HG03432 (cell line): Measurements from ENCODE around the gene ZRANB3.

ENCODE experiments used
- ATAC-seq: cut with Tn5 transposase; IDR thresholded peaks from one replicate; pipeline ENCODE4 v1.9.1; 2021; ENCODE audit warnings: mild to moderate bottlenecking, moderate library complexity; ENCODE audit not compliant: unreplicated experiment

ZRANB3 gene

DNA sequence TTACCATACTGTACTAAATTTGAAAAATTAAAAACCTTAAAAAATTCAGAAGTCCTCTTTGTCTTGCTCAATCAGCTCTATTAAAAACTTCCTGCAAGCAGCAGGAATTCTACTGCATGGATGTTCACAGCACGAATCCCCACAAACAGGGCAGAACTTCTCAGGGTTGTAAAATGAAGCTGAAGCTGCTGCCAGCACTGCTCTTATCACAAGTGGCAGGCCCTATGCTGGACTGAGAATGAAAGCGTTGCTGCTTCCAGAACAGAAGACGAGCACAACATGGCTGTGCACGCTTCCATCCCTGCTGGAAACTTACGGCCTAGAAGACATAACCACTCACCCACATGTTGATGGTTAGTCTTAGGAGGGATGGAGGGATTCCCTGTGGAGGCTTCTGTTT, 345.0 kb downstream of the ZRANB3 start:
- no peak for ATAC-seq

DNA sequence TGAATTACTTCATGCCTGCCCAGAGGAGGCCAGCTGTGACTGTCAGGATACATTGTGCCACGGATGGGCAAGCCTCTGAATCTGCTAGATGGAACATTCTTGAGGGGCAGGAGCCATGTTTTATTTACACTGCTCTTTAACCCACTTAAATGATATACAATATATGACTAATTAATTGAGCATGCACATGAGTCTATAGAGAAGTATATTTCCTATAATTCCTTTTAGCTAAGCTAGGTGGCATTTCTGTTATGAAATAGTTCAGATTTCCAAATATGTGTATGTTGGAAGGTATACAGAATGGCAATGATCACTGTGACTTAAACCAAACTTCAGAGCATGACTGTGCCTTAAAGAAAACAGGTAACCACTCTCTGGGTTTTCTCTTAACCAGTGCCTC, 347.2 kb downstream of the ZRANB3 start:
- ATAC-seq = no peak

DNA sequence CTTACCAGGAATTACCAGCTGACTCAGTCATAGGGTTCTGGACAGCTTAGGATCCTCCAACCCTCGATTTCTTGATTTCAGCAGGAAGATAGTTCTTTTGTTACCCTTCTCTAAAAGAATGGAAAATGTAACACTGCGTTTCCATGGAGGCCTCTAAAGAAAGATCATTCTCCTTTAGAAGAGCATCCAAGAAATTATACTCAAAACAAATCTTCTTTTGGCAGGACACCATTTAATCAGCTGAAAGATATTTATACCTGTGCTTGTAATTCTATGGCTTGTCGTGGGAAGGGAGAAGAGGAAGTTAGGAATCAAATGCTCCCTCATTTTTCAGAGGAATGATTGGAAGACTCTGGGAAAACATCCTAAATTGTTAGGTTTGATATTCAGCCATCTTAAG, 348.4 kb downstream of the ZRANB3 start:
- no peak for ATAC-seq

DNA sequence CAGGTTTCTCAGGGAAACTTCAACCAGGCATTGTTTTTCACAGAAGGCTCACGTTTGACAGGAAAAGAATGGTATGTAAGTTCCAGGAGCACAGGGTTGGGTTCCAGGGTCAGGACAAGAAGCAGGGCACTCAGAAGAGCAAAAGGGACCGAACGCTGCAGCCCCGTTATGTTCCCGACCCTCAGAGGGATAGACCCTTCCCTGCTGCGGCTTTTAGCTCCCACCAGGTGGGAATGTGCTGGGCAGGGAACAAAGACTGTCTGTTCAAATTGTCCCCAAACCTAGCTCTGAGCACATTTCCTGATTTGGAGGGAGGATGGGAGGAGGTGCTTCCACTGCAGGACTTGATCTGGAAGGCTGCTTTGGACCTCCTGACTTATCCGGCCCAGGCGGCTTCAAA, 348.8 kb downstream of the ZRANB3 start:
- no peak for ATAC-seq

DNA sequence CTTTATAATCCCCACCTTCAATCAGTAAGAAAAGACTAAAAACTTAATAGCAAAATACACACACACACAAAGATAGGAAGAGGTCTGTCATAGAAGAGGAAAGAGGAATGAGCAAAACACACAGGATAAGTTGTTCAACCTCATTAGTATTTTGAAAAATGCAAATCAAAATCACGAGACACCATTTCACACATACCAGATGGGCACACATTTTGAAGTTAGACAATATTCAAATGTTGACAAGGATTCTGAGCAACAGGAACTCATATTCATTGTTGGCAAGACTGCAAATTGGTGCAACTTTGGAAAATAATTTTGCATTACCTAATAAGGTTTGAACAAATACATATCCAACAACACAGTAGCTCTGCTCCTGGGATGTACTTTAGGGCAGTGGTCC, 351.3 kb downstream of the ZRANB3 start:
- ATAC-seq = no peak

DNA sequence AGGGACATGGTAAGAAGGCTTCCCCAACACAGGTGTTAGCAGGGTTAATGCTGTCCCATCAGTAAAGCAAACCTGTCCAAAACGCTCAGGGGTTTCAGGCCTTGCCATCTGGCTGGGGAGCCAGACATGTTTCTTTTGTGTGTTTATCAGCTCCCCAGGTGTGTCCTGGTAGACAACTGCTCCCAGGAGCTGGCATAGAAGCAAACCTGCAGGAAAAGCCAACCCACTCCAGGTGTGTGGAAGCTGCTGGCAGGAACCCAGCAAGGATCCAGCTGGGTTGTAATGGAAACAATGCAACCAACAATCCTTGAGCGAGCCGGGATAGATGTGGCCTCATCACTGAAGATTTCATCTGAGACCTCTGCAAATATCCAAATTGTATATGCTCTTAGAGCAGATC, 355.8 kb downstream of the ZRANB3 start:
- no peak for ATAC-seq

DNA sequence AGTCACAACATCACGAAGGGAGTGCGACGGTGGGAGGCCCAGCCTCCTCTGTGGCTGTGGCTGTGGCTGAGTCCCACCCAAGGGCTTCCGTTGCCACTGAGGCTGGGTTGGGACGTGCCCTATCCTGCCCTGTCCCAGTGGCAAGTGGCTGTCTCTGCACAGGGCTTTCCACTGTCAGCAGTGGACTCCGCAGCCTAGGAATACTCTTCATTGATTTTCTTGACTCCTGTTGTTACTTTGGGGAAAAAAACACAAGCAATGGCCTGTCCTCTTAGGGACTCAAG, 356.3 kb downstream of the ZRANB3 start:
- no peak for ATAC-seq

DNA sequence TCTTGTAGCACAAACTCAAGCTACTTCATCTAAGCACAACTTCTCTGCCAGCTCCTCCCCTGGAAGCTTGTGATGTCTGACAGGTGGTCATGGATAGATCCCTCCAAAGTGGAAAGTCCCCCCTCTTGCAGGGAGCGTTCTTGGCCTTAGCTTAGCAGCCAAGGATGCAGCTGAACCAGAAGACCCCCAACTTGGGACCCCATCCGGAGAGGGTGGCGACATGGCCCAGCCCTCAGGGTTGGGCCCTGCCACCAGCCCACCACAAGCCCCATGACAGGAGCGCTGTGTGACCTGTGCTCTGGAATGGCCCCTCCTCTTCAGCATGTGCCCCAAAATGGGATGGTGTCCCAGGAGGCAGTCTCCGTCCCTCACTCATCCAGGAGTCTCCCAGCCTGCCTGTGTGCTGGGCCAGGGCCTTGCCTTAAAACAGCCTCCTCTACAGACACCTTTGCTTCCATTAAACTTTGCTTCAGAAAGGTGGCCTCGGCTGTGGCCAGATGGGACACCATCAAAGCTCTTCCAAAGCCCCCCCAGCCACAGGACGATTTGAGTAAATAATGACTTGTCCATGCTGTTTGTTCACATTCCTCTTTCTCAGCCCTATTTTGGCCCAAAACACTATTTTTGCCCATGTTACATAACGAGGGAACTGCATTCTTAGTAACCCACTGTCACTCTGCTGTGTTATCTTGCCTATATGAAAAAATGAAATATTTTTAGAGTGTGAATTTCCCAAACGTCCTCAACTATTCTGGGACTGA, 356.8 kb downstream of the ZRANB3 start:
- ATAC-seq = no peak

DNA sequence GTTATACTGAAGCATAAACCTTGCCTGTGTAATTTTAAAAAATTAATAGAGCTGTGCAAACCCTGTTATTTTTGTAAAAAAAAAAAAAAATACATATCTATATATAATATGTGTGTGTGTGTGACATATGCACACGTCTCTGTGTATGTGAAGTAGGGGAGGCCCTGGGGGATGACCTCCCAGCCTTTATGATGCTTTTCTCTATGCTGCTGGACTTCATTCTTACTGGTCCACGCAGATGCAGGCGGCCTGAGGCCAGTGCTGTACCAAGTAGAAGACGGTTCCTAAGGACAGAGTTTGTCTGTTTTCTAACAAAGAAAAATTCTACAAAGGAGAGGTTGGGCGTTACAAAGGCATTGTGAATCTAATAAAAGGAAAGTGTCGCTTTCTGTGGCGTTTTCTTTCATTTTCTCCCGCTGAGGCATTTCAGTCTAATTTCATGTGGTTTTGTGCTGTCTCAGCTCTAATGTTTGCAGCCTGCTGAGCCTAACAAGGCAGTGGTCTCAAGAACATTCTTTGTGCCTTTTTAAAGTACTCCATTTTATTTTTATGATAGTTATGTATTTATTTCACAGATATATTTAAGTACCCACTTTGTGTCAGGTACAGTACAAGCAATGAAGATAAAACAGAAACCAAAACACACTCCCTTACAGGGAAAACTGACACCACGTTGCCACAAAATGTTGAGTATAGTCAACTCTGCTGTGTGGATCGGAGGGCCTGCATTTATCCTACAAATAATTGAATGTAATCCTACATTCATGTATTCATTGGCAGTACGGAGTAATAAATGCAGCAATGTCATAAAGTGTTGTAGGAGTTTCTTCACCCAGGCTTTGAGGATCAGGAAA, 360.9 kb downstream of the ZRANB3 start:
- ATAC-seq = no peak

DNA sequence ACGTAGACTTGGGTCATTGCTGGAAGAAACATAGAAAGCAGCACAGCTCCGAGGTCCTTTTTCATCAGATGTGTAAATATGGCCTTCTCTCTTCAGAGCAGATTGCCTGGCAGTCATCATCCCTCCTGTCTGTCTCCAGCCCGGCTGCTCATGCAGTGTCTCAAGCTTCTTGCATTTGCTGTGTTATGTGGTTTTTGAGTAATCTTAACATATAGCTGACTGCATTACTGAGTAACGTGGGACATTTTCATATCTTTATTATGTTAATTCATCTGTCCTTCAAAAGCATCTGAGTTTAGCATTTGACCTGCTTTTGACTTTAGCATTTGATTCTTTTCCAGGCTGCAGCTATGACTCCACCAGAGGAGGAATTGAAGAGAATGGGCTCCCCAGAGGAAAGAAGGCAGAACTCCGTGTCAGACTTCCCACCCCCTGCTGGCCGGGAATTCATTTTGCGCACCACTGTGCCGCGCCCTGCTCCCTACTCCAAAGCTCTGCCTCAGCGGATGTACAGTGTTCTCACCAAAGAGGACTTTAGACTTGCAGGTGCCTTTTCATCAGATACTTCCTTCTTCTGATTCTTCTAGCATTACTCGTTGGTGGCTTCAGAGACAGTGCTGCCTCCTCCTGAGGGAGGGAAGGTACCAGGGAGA, 362.7 kb downstream of the ZRANB3 start:
- no peak for ATAC-seq

DNA sequence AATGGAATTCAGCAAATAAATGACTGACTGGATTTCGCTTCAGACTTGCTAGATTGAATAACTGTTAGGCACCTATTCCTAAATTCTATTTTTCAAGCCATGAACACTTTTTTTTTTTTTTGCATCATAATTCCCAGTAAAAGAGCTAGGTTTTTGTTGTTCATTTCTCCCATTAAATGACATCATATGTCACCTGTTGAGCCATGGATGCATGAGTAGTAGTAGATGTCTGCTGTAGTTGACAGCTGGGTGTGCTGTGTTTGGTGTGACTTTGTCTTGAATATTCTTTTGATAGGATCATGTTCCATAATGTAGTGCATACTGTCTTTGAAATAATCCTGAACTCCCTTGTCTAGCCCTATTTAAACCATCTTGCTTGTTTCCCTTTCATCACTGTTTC, 363.7 kb downstream of the ZRANB3 start:
- no peak for ATAC-seq

DNA sequence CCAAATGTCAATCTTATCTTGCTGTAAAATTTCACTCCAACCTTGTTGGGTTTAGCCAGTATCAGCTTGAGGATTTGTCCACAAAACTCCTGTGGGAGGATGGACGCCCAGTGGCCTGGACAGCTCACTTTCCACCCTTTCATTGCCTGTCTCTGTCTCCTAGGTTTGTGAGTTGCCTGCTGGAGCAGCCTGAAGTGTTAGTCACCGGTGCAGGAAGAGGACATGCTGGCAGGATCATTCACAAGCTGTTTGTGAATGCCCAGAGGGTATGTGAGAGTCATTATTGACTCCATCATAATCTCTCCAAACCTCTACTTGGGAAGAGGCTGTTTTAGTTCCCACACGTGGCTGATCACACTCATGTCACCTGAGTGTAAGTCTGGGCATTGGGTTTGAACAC, 366.6 kb downstream of the ZRANB3 start:
- ATAC-seq = no peak

DNA sequence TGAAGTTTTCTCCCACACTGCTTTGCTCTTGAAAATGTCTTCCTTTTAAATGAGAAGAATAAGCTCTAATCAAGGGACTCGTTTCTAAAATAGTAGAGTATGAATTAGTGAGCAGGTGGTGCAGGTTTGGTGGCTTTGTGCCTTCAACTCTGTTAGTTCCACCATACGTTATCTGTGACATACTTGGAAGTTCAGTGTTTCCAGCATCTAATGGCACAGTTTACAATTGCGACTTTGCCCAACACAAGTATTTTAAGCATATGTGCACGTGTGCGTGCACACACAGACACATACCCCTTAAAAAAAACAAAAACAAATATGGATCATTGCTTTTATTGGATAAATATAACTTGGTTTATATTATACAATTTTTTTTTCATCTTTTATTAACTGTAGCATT, 367.1 kb downstream of the ZRANB3 start:
- no peak for ATAC-seq

DNA sequence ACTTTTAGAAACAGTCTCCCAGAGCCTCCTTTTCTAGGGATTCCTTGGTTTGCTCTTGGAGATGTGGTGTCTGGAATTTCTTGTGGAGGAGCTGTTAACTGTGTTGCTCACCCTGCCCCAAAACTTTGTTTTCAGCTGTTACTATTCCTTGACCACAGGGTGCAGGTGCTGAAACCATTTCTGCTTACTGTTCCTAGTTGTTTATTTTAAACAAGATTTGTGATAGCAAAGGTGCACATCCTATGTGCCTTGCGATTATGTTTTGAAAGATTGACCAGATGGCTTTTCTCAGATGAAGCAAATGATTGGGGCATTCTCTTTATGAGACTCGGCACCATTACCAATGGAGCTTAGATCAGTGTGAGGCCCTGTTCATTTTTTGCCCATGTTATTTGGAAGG, 367.7 kb downstream of the ZRANB3 start:
- ATAC-seq = no peak

DNA sequence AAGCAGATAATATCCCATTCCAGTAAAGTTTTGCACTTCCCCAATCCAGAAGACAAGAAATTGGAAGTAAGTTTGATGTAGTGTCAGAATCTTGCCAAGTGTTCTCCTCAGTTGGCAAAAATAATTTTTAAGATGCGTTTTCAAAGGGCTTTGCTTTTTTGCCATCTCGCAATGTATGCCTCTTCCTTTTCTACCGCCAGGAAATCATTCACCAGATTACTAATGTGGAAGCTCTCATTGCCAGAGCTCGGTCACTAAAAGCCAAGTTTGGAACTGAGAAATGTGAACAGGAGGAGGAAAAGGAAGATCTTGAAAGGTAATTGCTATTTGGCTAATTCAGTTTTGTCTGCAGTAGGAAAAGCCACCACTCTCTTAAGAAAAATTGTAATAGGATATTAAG, 368.2 kb downstream of the ZRANB3 start:
- no peak for ATAC-seq

DNA sequence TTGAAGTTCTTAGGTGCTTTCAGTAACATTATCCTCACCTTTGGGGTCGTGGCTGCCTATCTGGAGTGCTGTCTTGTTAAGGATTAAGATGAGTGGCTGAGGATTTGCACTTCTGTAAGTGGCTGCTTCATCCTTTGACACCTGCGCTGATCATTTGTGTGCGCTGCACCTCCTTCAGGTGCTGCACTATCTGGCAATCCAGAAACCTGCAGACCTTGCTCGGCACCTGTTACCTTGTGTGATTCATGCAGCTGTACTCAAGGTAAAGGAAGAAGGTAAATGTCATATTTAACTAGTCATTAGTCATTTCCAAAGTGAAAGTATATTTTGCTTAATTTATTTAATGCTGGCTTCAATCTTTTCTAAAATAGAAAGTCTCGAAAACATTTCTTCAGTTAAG, 368.6 kb downstream of the ZRANB3 start:
- ATAC-seq = no peak

DNA sequence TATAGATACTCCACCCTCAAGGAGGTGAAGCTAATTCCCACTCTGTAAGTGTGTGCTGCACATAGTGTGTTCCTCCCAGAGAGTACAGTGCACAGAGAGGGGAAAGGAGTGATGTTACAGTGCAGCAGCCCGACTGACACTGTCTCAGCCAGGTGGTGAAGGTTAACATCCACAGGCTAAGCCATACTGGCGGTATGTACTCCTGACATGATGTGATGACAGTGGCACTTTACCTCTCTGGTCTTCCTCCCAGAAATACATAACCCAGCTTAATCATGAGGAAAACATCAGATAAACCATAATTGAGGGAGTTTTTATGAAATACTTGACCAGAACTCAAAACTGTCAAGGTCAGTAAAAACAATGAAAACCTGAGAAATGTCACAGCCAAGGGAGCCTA, 371.8 kb downstream of the ZRANB3 start:
- no peak for ATAC-seq

DNA sequence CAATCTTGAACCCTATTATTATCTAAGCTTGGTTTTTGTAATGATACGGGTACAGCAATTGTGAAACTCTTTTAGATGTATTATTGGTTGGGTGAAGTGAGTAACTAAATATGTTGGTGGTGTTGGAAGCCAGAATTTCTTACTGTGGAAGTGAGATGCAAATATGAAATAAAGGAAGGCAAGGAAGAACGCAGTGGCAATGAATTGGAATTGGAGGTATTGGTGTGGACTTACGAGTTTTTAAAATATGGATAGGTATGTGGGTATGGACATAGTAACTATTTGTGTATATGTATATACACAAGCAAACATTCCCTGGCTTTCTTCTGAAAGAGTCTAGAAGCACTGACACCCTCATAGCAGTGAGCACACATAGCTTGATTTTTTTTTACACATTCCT, 373.2 kb downstream of the ZRANB3 start:
- no peak for ATAC-seq

DNA sequence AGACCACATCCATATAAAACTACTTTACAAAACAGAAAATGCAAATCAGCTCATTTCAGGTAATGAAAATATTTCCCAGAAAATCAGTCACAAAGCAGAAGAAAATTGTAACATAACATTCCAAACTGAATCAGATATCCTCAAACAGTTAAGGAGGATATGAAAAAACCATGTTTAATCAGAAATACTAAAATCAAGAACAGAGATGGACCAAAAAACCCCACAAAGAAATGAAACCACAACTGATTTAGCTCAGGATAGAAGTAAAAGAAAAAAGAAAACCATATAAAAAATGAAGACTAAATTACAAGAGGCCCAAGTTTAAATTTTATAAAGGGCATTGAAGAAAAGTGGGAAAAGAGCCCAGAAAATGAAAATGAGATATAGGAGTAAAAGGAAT, 376.1 kb downstream of the ZRANB3 start:
- ATAC-seq = no peak

DNA sequence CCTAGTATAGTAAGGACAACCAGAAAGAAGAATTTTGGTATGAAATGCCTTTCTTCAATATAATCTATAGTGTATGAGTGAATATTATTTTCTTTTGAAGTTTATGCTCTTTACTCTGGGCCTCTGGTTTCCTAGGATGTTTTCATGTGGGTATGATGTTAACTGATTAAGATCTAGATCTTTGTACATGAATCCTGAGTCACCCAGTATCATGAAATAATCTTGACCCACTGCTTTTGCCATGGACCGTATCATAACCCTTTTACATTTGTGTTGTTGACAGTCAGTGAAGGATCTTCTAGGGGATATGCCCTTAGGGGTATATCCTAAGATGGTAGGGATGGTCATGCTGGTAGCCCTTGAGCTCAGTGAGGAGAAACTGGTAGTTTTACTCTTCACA, 378.7 kb downstream of the ZRANB3 start:
- no peak for ATAC-seq

DNA sequence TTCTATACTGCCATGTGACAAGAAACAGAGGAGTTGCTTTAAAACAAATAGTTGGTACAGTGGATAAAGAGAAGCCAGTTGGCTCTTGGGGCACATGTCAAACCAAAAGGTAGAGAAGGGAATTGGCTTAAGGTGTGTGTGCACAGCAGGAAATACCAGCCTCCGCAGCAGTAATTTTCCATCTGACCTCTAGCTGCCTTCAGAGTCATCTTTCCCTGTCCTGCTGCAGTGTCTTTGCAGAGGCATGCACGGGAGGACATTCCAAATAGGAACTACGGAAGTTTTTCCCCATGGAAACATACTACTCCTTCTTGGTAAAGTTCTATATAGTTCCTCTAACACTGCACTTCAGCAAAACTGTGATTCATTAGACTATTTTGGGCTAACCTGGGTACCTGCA, 379.4 kb downstream of the ZRANB3 start:
- ATAC-seq = no peak

DNA sequence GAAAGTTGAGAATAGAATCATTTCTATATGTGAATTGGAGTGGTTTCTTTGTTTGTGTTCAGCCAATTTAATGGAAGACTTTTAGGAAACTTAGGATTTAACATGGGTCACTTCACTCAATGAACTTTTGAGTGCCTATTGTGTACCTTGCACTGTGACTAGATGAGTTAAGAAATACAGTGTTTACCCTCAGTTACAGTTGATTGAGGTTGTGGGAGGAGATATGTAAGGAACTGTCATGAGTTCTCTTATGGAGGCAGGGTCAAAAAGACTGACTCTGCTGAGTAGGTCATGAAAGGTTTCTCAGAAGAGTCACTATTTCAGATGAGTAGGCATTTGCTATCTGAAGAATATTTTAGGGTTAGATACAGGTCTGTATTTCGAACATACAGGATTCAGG, 380.3 kb downstream of the ZRANB3 start:
- ATAC-seq = no peak
